Measurements from ENCODE around the gene FILIP1L. TPM values are rescaled to one million over a fixed set of nuclear protein-coding genes. Genes with fewer than 3 reads are reported as not detected.

Gene FILIP1L
- total and polyA plus RNA-seq, 7 donors, result 9.2 to 274 (median 78.5) TPM

- DNase-seq (no peak), ATAC-seq (no peak)
- Histone ChIP-seq H3K27ac (peak overlapping the region; percentile 80), H3K4me1 (peaks cover 68% of the 10 kb centered on the region), H3K36me3 (ENCODE audit: insufficient read depth in 1 of 2, low read depth in 1 of 2) (peaks cover 0 to 17% of the 10 kb centered on the region in 2 donors), H3K4me3 (no peak overlapping the region), H3K27me3 (ENCODE audit: insufficient read depth in 3 of 3, low read length in 2 of 3) (no peaks in the 10 kb centered on the region), H3K9me3 (no peaks in the 10 kb centered on the region)
- TF ChIP-seq, protein P1, sequence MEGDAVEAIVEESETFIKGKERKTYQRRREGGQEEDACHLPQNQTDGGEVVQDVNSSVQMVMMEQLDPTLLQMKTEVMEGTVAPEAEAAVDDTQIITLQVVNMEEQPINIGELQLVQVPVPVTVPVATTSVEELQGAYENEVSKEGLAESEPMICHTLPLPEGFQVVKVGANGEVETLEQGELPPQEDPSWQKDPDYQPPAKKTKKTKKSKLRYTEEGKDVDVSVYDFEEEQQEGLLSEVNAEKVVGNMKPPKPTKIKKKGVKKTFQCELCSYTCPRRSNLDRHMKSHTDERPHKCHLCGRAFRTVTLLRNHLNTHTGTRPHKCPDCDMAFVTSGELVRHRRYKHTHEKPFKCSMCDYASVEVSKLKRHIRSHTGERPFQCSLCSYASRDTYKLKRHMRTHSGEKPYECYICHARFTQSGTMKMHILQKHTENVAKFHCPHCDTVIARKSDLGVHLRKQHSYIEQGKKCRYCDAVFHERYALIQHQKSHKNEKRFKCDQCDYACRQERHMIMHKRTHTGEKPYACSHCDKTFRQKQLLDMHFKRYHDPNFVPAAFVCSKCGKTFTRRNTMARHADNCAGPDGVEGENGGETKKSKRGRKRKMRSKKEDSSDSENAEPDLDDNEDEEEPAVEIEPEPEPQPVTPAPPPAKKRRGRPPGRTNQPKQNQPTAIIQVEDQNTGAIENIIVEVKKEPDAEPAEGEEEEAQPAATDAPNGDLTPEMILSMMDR (IDR thresholded peaks at IDR 0.05), result no peak
- 87 to 92% (median 88%) methylated on average over 1 of the region's 1 CpG for WGBS, 3 donors
- intact Hi-C loops (cut with DNase I), result loop anchor here in 1 of 2 donors (5.0 kb wide), 1 partner anchor 84 kb away; no protein-coding TSS in a partner anchor
Measured at GRCh38 chr3:100073049-100073713, 41.1 kb downstream of the FILIP1L start.

GRCh38 chr3:100072326-100073048 lies 41.8 kb downstream of the FILIP1L start:
- TF ChIP-seq, protein P1 (IDR thresholded peaks at IDR 0.05), result no peak
- no peaks in the 10 kb centered on the region for H3K9me3 ChIP-seq
- 61 to 80% (median 70%) methylated on average over 3 of the region's 3 CpGs for WGBS, 3 donors
- peaks cover 0 to 17% of the 10 kb centered on the region in 2 donors for H3K36me3 ChIP-seq (ENCODE audit: insufficient read depth in 1 of 2, low read depth in 1 of 2)
- peaks cover 63% of the 10 kb centered on the region for H3K4me1 ChIP-seq
- DNase-seq (peak in 1 of 2 donors; percentile 27), ATAC-seq (peak in 3 of 4 donors; percentile 46 to 61 (median 56))
- H3K27ac ChIP-seq, result peak overlapping the region; percentile 80
- H3K4me3 ChIP-seq, result no peak overlapping the region
- no peaks in the 10 kb centered on the region for H3K27me3 ChIP-seq (ENCODE audit: insufficient read depth in 3 of 3, low read length in 2 of 3)
- intact Hi-C loops (cut with DNase I), result loop anchor here in 1 of 2 donors (5.0 kb wide), 1 partner anchor 85 kb away; no protein-coding TSS in a partner anchor

DNA sequence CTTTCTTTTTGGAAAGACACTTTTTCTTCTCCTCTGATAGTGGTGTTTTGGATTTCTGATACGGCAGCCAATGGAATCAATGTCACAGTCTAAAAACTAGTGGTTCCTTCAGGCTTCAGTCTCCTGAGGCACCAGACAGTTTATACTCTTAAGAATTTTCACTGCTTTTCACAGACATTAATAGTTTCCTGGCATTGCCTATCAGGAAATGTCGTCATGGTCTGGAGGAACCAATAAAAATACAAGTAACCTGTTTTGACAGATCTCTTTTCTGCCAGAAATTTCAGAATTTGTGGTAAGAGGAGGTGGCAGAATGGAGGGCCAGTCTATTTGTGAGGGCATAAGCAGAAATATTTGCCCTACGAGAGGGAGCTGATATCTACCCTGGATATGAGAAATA lies 44.8 kb downstream of the FILIP1L start:
- no peaks in the 10 kb centered on the region for H3K27me3 ChIP-seq (ENCODE audit: insufficient read depth in 3 of 3, low read length in 2 of 3)
- no peak for DNase-seq
- H3K9me3 ChIP-seq, result no peaks in the 10 kb centered on the region
- H3K36me3 ChIP-seq (ENCODE audit: insufficient read depth in 1 of 2, low read depth in 1 of 2), result peaks cover 0 to 8% of the 10 kb centered on the region in 2 donors
- ATAC-seq, result peak in 2 of 4 donors; percentile 2 to 5
- H3K4me1 ChIP-seq, result peaks cover 49% of the 10 kb centered on the region
- TF ChIP-seq, protein P1 (IDR thresholded peaks at IDR 0.05), result no peak
- H3K27ac ChIP-seq, result peak overlapping the region; percentile 80
- 20 to 58% (median 26%) methylated on average over 3 of the region's 3 CpGs for WGBS, 3 donors
- intact Hi-C loops (cut with DNase I), result loop anchor here (2.0 to 5.0 kb wide), 2 partner anchors 185 to 188 kb away; no protein-coding TSS in a partner anchor
- H3K4me3 ChIP-seq, result no peak overlapping the region

DNA sequence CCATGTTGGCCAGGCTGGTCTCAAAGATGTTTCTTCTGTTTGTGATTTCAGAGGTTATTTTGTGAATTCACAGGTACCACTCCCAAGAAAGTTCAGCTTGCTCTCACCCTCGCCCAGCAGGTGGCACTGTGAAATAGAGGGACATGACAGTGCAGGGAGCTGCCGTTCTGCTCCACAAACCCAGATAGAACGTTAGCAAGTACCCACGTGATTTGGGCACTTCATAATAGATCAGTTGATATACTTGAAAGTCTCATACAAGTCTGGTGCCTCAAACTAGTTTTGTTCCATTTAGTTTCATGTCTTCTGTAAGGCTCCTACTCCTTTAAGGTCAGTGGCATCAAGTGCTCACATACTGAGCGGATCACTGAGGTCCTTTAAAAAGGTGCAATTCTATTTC lies 45.5 kb downstream of the FILIP1L start:
- H3K9me3 ChIP-seq, result no peaks in the 10 kb centered on the region
- intact Hi-C loops (cut with DNase I), result loop anchor here (2.0 to 5.0 kb wide), 2 partner anchors 186 to 188 kb away; no protein-coding TSS in a partner anchor
- ATAC-seq, result peak; percentile 80 to 91 (median 88)
- TF ChIP-seq, protein P1 (IDR thresholded peaks at IDR 0.05), result peak; percentile 68
- H3K4me1 ChIP-seq, result peaks cover 47% of the 10 kb centered on the region
- DNase-seq, result peak; percentile 77 to 88
- peak overlapping the region; percentile 80 for H3K27ac ChIP-seq
- no peaks in the 10 kb centered on the region for H3K27me3 ChIP-seq (ENCODE audit: insufficient read depth in 3 of 3, low read length in 2 of 3)
- peaks cover 0 to 2% of the 10 kb centered on the region in 2 donors for H3K36me3 ChIP-seq (ENCODE audit: insufficient read depth in 1 of 2, low read depth in 1 of 2)
- no peak overlapping the region for H3K4me3 ChIP-seq
- 13 to 25% (median 13%) methylated on average over 5 of the region's 5 CpGs for WGBS, 3 donors
